Measurements from ENCODE around the gene ODAD4. TPM values are rescaled to one million over a fixed set of nuclear protein-coding genes. Genes with fewer than 3 reads are reported as not detected.

Gene ODAD4
- total RNA-seq, 1 experiment from 2014 or later, result 0.27 TPM

DNA sequence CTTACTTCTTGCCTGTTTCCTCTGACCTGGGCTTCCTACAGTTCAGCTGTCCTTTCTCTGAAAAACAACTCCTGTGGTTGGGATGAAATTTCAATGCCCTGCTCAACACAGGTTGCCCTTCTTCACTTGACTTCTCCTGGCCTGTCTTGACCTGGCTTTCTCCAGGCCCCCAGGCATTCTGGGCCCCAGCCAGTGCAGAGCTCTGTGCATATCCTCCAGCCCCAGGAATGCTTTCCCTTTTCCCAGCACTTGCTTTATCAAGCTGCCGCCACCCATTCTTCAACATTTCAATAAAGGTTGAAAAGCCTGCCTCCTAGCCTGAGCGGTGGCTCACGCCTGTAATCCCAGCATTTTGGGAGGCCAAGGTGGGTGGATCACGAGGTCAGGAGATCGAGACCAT lies 10.8 kb downstream of the ODAD4 start:
- no peak for DNase-seq (ENCODE audit: low read depth)

DNA sequence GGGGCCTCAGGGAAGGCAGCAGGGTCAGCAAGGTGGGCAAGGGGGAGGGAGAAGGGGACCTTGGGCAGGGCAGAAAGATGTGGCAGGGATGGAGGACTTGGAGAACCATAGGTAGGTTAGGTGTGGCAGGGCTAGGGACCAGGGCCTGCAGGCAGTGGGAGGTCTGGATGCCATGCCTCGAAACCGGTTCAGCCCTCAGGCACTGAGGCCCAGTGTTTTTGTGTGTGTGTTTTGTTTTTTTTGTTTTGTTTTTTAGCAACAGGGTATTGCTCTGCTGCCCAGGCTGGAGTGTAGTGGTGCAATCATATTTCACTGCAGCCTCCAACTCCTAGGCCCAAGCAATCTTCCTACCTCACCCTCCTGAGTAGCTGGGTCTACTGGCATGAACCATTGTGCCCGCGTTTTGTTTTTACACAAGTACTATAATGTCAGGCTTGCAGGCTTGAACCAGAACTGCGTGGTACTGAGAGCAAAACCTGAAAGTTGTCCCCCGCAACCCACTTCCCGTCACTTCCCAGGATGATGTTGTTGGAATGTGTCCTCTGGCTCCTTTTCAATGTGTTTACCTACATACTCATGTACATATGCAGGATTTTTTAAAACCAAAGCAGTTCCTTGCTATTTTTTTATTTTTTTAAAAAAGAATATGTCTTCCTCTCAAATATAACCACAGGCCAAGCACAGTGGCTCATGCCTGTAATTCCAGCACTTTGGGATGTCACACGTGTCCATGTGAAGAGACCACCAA lies 12.4 kb downstream of the ODAD4 start:
- no peak for DNase-seq (ENCODE audit: low read depth)

DNA sequence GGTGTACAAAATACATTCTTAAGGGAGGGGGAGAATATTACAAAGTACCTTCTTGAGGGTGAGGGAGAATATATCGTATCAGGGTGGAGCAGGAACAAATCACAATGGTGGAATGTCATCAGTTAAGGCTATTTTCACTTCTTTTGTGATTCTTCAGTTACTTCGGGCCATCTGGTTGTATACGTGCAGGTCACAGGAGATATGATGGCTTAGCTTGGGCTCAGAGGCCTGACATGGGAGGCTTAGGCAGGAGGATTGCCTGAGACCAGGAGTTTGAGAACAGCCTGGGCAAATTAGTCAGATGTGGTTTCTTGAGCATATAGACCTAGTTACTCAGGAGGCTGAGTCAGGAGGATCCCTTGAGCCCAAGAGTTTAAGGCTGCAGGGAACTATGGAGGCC lies 13.1 kb downstream of the ODAD4 start:
- peak; percentile 20 for DNase-seq (ENCODE audit: low read depth)

DNA sequence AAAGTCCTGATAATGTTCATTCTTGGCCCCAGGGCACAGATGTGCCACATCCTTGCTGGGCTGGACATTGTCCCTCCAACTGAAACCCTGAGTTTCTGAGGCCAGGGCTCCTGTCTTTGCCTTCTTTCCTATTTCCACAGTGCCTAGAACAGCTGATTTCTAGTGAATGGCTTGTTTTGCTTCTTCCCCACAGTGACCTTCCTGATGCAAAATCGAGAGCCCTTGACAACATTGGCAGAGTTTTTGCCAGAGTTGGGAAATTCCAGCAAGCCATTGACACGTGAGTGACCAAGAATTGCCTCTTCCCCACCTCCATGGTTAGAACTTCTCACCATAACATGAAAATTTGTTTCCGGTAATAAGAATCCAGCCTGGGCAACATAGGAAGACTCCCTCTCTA lies 14.5 kb downstream of the ODAD4 start:
- no peak for DNase-seq (ENCODE audit: low read depth)

DNA sequence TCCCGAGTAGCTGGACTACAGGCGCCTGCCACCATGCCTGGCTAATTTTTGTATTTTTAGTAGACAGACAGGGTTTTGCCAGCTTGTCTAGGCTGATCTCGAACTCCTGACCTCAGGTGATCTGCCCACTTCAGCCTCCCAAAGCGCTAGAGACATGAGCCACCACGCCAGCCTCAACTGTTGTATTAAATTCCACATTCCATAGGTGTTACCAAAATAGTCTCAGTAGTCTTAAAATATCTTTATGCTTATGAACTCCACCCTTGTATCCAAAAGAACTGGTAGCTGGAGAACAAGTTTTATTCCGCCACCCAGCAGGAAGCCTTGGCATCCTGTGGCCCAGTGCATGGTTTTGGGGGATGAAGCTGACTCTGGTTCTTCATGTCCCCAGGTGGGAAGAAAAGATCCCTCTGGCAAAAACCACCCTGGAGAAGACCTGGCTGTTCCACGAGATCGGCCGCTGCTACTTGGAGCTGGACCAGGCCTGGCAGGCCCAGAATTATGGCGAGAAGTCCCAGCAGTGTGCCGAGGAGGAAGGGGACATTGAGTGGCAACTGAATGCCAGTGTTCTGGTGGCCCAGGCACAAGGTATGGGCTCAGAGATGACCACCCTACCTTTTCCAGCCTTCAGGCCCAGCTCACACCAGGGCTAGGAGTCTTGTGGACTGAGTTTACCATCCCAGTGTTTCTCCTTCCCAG lies 18.5 kb downstream of the ODAD4 start:
- no peak for DNase-seq (ENCODE audit: low read depth)

DNA sequence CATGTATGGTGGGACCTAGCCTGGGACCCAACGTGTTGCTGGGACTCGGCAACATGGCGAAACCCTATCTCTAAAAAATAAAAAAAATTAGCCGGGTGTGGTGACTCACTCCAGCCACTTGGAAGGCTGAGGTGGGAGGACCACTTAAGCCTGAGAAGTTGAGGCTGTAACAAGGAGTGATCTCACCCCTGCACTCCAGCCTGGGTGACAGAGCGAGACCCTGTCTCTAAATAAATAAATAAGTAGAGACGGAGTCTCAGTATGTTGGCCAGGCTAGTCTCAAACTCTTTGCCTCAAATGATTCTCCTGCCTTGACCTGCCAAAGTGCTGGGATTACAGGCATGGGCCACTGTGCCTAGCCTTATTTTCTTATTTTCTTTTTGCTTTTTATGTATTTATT lies 26.1 kb downstream of the ODAD4 start:
- no peak for DNase-seq (ENCODE audit: low read depth)

DNA sequence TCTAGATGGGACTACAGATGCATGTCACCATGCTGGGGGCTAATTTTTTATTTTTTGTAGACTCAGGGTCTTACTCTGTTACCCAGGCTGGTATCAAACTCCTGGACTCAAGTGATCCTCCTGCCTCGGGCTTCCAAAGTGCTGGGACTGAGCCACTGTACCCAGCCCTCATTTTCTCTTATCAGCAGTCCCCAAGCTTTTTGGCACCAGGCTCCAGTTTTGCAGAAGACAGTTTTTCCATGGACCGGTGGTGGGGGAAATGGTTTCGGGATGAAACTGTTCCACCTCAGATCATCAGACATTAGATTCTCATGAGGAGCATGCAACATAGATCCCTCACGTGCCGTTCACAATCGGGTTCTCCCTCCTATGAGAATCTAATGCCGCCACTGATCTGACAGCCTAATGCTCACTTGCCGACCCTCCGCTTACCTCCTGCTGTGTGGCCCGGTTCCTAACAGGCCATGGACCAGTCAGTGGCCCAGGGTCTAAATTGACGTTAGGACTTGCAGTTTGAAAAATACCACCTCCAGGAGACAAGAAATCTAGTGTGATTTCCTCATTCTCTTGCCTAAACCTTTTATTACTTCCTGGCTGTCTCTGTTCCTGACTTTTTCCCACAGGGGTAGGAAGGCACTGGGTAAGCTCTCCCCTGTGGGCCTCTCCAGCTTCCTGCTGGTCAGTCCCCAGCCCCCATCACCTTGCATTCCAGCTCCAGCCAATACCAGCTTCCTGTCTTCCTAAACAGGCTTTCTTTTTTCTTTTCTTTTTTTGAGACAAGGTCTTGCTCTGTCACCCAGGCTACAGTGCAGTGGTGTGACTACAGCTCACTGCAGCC lies 26.8 kb downstream of the ODAD4 start:
- peak; percentile 47 for DNase-seq (ENCODE audit: low read depth)

DNA sequence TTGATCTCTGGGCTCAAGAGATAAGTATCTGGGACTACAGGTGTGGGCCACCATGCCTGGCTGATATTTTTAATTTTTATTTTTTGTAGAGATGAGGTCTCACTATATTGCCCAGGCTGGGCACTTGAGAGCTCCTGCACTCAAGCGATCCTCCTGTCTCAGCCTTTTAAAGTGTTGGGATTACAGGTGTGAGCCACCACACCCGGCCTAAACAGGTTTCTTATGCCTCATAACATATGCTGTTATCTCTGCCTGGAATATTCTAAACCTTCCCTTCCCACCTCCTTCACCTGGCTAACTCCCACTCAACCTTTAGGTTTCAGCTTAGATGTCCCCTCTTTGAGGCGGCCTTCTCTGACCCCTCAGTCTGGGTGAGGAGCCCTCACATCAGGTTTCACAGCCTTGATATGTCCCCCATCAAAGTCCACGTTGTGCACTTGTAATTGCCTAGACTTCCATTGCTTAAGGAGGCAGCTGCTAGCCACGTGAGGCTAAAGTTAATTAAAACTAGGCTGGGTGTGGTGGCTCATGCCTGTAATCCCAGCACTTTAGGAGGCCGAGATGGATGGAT lies 27.5 kb downstream of the ODAD4 start:
- no peak for DNase-seq (ENCODE audit: low read depth)

DNA sequence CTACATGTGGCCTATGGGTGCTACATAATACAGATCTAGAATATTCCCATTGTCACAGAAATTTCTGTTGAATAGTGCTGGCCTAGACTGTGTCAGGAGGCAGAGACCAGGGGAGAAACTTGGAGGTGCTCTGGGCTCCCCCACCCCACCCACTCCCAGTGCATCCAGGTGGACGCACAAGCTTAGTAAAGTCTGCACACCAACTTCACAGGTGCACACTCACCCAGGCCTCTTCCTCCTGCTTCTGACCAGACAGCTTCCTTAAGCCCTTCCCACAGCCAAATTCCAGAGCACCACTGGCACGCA lies 28.6 kb downstream of the ODAD4 start:
- DNase-seq (ENCODE audit: low read depth), result no peak

DNA sequence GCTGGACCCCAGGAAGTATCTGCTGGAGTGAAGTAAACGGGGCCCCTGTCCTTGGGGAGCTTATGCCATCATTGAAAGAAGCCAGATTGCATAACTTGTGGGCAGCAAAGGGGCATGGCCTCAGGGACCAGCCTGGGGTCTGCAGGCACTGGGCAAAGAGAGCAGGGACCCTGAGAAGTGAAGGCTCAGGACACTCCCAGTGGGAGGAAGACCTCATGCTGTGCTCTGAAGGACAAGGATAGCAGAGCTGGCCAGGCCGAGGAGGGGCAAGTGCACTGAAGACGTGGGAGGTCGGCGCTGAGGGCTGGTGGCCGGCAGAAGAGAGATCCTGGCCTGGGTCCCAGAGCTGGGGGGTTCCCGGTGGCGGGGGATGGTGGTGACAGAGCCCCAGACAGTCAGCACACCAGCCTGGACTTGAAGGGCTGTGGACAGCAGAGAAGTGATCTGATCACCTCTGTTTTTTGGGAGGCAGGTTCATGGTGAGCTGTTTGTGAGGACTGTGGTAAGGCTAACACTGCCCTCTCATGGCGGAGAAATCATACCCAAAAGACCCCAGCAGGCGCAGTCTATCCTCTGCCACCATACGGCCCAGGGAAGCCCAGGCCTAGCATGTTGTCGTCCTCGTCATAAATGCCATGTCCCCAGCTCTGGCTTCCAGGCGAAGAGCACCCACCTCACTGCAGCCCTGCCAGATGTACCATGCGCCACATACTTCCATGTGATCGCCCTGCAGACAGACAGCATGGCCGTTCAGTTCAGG lies 29.1 kb downstream of the ODAD4 start:
- peak; percentile 36 for DNase-seq (ENCODE audit: low read depth)

DNA sequence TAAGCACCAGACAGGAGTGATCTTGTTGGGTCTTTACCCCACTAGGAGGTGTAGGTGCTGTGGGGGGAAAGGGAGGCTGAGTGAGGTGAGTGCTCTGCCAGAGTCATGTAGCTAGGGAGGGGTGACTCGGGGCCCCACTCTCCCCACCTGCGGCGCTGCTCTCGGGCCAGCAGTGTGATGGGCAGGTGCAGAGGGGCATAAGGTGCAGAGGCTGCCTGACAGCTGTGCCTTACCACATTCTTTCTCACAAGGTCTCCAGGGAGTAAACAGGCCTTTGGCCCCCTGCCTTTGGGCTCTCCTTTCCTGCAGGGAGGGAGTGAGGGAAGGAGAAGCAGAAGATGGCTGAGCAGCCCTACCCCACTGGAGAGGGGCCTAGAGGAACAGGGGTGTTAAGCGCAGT lies 31.7 kb downstream of the ODAD4 start:
- DNase-seq (ENCODE audit: low read depth), result no peak

DNA sequence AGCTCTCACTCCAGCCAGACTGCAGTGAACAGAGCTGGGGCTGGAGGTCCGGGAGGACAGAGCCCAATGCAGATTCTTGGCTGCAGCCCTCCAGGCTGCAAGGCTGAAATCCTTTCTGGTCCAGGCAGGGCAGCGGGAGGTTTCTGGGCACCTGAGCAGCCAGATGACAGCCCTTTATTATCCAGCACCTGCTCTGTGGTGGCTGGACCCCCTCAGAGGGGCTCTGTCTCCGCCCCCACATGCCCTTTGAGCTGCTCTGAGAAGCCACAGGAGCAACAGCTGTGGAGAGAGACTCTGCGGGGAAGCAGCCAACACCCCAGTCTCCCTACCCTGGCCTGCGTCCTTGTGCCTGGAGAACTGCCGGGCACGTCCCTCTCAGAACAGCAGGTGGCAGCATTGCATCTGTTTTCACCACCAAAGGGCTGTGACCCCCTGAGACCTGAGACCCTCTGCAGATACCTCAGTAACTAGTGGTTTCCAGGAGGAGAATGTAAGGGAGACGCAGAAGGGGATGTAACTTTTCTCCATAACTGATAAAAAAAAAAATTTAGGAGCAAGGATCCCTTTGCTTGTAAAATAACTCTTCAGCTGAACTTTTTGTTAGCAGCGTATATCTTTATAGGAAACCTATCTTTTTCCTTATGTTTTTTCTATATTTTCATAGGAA lies 32.5 kb downstream of the ODAD4 start:
- DNase-seq (ENCODE audit: low read depth), result peak; percentile 47

DNA sequence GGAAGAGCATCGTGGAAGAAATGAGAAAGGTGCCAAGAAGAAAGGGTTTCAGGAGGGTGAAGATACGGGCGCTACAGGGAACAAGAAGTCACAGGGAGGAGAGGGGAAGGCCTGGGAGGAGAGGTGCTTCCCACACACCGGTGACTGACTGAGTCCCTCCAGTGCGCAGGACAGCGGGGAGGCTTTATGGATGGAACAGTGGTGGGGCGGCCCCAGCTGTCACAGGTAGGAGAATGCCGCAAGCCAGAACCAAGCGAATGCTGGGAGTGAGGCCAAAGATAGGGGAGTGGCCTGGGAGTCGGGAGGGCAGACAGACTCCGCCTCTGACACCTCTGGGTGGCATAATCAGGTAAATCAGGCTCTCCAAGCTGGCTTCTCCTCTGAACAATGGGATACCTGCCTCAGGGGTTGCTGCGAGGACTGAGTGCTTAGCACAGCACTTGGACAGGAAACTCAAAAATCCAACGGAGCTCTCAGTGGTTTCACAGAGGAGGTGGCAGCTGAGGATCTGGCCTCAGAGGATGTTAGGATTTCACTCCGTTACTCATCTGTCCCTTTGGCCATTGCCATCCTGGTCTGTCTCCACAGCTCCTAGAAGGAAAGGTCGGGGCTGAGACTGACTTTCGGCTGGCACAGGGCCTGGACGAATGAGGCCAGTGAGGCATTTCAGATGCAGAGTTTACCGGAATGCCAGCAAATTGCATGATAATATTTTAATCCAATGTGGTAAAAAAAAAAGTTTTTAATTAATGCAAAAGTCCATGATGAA lies 35.5 kb downstream of the ODAD4 start:
- peak; percentile 61 for DNase-seq (ENCODE audit: low read depth)

DNA sequence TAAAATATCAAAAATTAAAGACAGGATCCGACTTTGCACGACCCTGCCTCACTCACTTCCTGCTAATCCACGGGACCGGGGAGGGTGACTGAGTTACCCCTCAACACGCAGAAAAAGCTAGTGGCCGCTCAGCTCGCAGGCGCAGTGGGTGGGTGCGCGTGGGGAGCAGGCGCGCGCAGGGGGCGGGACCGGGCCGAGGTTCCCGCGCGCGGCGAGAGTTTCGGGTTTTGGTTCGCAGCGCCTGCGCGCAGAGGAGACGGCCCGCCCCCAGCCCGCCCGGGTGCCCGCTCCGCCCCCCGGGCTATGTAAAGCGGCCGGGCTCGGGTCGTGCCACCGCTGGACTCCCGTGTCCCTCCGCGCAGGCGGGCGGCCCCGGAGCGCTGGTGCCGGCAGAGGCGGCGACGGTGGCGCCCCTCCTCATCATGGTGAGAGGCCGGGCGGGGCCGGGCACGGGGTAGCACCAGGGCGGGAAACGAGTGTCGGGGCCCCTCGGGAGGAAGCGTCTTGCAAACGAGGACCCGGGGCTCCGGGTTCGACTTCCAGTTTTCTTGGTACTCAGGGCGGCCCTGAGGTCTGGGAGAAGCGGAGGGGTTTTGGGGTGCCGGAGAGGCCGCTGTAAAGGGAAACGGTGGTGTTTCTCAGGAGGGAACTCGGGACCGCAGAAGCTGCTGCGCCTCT lies 36.2 kb downstream of the ODAD4 start, which contains the start of gene CNP:
Gene CNP (plus strand): TSS at position 333 of the 678 bp plus-strand sequence. CDS start 90 bp downstream, at position 423.
- DNase-seq (ENCODE audit: low read depth), result peak; percentile 86

DNA sequence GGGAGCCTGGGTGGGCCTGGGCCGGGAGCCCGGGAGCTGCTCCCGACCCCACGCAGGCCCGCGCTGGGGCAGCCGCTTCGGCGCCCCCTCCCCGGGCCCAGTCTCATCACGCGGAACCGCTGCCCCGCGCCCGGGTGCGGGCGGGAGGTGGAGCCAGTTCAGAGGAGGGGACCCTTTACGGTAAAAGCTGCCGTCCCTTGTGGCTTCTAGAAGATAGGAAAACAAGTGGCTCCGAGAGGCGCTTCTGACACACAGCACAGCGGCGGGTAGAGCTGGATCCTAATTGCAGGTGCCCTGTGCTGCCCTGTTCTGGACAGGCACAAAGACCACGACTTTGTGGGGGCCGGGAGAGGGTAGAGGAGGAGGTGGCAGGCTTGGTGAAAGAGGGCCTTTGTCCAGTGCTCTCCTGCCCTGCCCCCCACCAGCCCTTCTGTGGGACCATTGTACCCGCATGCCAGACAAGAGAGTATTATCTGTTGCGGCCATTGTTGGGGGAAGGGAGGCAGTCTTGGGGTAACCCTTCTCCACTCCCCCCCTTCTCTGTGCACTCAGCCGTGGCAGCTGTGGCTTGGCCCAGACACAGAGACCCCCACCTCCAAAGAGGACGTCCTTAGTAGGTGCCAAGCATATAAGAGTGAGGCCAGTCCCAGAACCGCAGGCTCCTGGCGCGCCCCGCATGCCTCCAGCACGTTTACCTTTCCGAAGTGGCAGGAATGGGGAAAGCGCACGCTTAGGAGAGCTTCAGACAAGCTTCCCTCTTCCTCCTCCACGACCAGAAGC lies 36.9 kb downstream of the ODAD4 start:
- no peak for DNase-seq (ENCODE audit: low read depth)

DNA sequence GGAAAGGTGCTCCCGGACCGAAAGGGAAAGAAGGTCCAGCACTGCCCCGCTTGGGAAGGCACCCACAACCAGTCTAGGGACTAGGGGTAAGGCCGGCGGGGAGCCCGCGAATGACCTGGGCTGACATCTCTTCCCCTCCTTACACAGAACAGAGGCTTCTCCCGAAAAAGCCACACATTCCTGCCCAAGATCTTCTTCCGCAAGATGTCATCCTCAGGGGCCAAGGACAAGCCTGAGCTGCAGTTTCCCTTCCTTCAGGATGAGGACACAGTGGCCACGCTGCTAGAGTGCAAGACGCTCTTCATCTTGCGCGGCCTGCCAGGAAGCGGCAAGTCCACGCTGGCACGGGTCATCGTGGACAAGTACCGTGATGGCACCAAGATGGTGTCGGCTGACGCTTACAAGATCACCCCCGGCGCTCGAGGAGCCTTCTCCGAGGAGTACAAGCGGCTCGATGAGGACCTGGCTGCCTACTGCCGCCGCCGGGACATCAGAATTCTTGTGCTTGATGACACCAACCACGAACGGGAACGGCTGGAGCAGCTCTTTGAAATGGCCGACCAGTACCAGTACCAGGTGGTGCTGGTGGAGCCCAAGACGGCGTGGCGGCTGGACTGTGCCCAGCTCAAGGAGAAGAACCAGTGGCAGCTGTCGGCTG lies 37.6 kb downstream of the ODAD4 start:
- no peak for DNase-seq (ENCODE audit: low read depth)

DNA sequence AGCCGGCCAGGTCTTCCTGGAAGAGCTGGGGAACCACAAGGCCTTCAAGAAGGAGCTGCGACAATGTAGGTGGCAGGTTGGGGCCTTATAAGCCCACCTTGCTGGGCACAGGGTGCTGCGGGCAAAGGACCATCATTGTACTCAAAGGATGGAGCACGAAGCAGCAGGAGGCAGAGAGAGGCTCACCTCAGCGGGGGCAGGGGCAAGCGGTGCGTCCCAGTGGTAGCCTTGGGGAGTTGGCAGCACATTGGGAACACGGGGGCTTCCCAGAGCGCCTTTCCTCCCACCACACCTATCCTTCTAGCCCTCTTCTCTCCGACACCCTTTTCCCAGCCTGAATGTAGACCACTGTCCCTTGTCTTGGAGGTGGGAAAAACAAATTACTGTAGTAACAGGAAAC lies 38.3 kb downstream of the ODAD4 start:
- DNase-seq (ENCODE audit: low read depth), result no peak

DNA sequence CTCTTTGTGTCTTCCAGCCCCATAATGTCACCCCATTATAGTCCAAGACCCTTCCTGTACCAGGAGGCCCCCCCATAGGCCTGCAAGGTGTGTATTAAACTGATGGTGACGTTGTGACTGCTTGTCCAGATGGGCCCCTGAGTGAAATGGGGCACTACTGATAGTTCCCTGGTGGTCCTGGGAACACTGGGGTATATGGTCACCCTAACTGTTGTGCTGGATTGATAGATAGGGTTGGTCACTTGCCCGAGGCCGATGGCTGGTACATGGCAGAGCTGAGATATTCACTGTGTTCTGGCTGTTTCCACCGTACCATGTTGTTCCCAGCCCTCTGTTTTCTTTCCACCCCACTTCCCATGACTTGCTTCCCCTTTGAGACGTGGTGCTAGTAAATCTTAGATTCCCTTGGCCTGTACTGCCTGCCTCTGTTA lies 40.5 kb downstream of the ODAD4 start:
- no peak for DNase-seq (ENCODE audit: low read depth)

All from M059J (cell line).